Umbilical cord (tissue), 2 donors: ENCODE data around the gene PCDHGB1. TPM values are rescaled to one million over a fixed set of nuclear protein-coding genes. Genes with fewer than 3 reads are reported as not detected.
"Not testable (repeated sequence)": the region's sequence is repeated elsewhere in the genome, so short reads cannot be mapped to it uniquely, and the experiment has no call there.

Source experiments
- DNase-seq: peaks from one replicate; pipeline ENCODE4 v3.0.0-alpha.2; 2015; ENCODE audit warnings: low spot score
- total RNA-seq: library from RNA; depleted of rRNA; stranded (reverse); fragments of >200 nt; gene quantifications from one replicate; pipeline ENCODE4 v1.2.3, GENCODE V29; 2014; ENCODE audit warnings: low replicate concordance; ENCODE audit not compliant: insufficient read depth

The PCDHGB1 gene
- total RNA-seq, 1 donor from 2014 or later: 1.7 TPM

DNA sequence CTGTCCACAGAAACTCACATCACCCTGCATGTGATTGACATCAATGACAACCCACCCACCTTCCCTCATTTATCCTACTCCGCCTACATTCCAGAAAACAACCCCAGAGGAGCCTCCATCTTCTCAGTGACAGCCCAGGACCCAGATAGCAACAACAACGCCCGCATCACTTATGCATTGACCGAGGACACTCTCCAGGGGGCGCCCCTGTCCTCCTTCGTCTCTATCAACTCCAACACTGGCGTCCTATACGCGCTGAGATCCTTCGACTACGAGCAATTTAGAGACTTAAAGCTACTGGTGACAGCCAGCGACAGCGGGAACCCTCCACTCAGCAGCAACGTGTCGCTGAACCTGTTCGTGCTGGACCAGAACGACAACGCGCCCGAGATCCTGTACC, 4.6 kb upstream of the PCDHGB1 start:
- no peak for DNase-seq

DNA sequence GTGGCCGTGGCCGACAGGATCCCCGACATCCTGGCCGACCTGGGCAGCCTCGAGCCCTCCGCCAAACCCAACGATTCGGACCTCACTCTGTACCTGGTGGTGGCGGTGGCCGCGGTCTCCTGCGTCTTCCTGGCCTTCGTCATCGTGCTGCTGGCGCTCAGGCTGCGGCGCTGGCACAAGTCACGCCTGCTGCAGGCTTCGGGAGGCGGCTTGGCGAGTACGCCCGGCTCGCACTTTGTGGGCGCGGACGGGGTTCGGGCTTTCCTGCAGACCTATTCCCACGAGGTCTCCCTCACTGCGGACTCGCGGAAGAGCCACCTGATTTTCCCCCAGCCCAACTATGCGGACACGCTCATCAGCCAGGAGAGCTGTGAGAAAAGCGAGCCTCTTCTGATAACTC, 3.9 kb upstream of the PCDHGB1 start:
- not testable (repeated sequence) for DNase-seq

DNA sequence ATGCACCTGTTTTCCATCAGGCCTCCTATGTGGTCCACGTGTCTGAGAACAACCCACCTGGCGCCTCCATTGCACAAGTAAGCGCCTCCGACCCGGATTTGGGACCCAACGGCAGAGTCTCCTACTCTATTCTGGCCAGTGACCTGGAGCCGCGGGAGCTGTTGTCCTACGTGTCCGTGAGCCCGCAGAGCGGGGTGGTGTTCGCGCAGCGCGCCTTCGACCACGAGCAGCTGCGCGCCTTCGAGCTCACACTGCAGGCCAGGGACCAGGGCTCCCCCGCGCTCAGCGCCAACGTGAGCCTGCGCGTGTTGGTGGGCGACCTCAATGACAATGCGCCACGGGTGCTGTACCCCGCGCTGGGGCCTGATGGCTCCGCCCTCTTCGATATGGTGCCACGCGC, 1.7 kb downstream of the PCDHGB1 start:
- DNase-seq: no peak

DNA sequence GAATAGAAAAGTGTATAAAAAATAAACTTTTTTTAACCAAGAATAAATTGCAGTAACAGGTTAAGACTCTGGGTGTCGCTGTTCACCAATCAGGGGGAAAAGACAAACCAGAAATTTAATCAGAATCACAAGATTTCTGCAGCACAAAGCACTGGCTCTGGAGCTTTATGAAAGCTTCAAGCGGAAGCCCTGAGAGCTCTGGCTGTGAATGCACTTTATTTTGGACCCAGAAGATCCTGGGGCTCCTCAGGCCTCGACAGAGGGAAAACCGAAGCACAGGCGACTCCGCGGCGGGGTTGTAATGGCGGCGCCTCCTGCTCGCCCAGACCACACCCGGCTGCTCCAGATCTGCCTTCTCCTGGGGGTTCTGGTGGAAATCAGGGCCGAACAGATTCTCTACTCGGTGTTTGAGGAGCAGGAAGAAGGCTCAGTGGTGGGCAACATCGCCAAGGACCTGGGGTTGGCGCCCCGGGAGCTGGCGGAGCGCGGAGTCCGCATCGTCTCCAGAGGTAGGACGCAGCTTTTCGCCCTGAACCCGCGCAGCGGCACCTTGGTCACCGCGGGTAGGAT, 5.1 kb downstream of the PCDHGB1 start, which contains the start of gene PCDHGA4:
PCDHGA4 (plus strand) TSS at position 122 of the 570 bp plus-strand sequence; CDS start at position 209, 87 bp downstream.
- DNase-seq: no peak

DNA sequence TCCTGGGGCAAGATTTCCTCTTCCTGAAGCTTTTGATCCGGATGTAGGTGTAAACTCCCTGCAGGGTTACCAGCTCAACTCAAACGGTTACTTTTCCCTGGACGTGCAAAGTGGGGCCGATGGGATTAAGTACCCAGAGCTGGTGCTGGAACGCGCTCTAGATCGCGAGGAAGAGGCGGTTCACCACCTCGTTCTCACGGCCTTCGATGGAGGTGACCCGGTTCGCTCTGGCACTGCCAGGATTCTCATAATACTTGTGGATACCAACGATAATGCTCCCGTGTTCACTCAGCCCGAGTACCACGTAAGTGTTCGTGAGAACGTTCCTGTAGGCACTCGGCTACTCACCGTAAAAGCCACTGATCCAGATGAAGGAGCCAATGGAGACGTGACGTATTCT, 5.7 kb downstream of the PCDHGB1 start:
- DNase-seq: no peak

DNA sequence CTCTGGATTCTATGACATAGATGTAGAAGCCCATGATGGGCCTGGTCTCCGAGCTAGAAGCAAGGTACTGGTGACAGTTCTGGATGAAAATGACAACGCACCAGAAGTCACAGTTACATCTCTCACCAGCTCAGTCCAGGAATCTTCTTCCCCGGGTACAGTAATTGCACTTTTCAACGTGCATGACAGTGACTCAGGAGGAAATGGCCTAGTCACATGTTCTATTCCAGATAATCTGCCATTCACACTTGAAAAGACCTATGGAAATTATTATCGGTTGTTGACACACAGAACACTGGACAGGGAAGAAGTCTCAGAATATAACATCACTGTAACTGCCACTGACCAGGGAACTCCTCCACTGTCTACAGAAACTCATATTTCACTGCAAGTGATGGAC, 6.2 kb downstream of the PCDHGB1 start:
- DNase-seq: no peak

DNA sequence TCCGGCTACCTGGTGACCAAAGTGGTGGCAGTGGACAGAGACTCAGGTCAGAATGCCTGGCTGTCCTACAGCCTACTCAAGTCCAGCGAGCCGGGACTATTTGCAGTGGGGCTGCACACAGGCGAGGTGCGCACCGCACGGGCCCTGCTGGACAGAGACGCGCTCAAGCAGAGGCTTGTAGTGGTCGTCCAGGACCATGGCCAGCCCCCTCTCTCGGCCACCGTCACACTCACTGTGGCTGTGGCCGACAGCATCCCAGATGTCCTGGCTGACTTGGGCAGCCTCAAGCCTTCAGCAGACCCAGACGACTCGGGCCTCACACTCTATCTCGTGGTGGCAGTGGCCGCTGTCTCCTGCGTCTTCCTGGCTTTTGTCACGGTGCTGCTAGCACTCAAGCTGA, 7.1 kb downstream of the PCDHGB1 start:
- no peak for DNase-seq

DNA sequence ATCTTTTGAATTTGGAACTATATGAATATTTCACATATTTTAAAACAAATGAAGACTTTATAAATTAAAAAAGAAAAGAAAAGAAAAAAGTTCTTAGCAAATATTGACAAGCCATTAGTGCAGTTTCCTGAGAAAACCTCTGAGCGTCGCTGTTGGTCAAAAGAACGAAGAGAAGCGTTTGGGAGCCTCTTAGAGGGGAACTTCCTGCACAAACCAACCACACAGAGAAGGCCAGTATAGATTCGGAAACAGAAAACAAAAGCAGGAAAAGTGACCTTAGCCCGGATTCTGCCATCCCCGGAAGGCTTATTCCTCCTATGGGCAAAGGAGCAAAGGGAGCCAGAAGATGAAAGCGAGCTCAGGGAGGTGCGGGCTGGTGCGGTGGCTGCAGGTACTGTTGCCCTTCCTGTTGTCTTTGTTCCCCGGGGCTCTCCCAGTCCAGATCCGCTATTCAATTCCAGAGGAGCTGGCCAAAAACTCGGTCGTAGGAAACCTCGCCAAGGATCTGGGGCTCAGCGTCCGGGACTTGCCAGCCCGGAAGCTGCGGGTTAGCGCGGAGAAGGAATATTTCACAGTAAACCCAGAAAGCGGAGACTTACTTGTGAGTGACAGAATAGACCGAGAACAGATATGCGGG, 10.0 kb downstream of the PCDHGB1 start, which contains the start of gene PCDHGB2:
PCDHGB2 (plus strand) TSS at position 205 of the 637 bp plus-strand sequence; CDS start at position 347, 142 bp downstream.
- DNase-seq: no peak

DNA sequence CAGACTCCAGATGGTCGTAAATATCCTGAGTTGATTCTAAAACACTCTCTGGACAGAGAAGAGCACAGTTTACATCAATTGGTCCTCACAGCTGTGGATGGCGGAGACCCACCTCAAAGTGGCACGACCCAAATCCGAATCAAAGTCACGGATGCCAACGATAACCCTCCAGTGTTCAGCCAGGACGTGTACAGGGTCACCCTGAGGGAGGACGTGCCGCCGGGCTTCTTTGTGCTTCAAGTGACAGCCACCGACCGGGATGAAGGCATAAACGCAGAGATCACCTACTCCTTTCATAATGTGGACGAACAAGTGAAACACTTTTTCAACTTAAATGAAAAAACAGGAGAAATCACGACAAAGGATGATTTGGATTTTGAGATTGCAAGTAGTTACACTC, 10.8 kb downstream of the PCDHGB1 start:
- DNase-seq: no peak

DNA sequence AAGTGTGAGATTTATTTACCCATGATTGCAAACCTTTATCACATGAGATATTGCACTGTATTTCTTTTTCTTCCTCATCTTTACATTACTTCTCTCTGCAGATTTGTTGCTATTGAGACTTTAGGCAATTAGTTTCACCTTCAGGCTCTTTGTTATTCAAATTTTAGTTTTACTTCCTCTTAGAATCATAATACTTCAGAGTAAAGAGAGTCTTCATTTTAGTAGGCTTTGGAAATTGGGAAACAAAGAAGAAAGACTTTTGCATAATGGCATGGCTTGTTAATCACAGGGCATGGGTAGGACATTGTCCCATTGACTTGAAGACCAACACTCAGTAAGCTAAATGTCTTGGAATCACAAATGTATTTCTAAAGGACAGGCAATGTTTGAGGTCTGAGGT, 12.8 kb downstream of the PCDHGB1 start:
- no peak for DNase-seq

DNA sequence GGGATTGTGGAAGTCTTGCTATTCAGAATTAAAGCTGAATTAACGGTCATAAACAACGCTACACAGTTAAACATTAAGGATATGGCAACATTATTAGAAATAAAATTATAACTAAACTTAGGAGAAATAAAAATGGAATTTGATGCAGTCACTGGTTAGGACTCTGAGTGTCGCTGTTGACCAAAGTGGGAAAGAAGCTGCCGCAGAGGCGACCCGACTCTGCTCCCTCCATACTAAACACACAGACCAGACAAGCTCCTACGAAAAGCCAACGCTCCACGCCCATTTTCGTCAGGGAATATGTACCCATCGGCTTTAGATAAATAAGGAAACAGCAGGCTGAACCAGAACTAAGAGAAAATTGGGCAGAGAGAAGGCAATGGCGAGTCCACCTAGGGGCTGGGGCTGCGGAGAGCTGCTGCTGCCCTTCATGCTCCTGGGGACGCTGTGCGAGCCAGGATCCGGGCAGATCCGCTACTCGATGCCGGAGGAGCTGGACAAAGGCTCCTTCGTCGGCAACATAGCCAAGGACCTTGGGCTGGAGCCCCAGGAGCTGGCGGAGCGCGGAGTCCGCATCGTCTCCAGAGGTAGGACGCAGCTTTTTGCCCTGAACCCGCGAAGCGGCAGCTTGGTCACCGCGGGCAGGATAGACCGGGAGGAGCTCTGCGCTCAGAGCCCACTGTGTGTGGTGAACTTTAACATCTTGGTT, 14.2 kb downstream of the PCDHGB1 start, which contains the start of gene PCDHGA5:
PCDHGA5 (plus strand) TSS at position 211 of the 709 bp plus-strand sequence; CDS start at position 380, 169 bp downstream.
- no peak for DNase-seq

DNA sequence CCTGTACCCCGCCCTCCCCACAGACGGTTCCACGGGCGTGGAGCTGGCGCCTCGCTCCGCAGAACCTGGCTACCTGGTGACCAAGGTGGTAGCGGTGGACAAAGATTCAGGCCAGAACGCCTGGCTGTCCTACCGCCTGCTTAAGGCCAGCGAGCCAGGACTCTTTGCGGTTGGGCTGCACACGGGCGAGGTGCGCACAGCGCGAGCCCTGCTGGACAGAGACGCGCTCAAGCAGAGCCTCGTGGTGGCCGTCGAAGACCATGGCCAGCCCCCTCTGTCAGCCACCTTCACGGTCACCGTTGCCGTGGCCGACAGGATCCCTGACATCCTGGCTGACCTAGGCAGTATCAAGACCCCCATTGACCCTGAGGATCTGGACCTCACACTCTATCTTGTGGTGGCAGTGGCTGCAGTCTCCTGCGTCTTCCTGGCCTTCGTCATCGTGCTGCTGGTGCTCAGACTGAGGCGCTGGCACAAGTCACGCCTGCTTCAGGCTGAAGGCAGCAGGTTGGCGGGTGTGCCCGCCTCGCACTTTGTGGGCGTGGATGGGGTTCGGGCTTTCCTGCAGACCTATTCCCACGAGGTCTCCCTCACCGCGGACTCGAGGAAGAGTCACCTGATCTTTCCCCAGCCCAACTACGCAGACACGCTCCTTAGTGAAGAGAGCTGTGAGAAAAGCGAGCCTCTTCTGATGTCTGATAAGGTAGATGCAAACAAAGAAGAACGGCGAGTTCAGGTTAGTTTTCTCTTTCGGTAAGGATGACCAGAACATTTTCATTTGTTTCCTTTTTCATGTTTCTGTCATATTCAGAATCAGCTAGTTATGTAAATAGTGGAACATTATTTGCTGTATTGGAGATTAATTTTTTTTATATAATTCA, 16.4 kb downstream of the PCDHGB1 start:
- no peak for DNase-seq

DNA sequence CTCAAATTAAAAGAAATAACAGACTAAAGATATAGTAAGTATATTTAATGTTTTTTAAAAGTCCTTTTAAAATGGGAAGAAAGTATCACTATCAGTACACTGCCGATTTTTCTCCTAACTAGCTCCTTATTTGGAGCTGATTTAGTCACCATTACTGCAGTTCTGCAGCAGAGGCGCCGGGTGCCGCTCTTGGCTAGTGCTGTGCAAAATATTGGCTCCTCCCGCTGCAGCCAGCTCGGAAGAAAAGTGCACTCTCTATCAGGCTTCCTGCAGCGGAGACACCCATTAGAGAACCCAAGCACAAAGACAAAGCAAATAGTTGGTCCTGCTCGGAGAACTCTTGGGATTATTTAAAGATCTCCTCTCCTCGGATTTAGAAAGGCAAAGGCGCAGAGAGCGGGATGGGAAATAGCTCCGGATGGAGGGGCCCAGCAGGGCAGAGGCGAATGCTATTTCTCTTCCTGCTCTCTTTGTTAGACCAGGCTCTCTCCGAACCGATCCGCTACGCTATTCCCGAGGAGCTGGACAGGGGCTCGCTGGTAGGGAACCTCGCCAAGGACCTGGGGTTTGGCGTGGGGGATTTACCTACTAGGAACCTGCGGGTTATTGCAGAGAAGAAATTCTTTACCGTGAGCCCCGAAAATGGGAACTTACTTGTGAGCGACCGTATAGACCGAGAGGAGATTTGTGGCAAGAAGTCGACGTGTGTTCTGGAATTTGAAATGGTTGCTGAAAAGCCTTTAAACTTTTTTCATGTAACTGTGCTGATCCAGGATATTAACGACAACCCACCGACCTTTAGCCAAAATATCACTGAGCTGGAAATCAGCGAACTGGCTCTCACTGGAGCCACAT, 20.3 kb downstream of the PCDHGB1 start, which contains the start of gene PCDHGB3:
PCDHGB3 (plus strand) TSS at position 249 of the 855 bp plus-strand sequence; CDS start at position 402, 153 bp downstream.
- DNase-seq: no peak

DNA sequence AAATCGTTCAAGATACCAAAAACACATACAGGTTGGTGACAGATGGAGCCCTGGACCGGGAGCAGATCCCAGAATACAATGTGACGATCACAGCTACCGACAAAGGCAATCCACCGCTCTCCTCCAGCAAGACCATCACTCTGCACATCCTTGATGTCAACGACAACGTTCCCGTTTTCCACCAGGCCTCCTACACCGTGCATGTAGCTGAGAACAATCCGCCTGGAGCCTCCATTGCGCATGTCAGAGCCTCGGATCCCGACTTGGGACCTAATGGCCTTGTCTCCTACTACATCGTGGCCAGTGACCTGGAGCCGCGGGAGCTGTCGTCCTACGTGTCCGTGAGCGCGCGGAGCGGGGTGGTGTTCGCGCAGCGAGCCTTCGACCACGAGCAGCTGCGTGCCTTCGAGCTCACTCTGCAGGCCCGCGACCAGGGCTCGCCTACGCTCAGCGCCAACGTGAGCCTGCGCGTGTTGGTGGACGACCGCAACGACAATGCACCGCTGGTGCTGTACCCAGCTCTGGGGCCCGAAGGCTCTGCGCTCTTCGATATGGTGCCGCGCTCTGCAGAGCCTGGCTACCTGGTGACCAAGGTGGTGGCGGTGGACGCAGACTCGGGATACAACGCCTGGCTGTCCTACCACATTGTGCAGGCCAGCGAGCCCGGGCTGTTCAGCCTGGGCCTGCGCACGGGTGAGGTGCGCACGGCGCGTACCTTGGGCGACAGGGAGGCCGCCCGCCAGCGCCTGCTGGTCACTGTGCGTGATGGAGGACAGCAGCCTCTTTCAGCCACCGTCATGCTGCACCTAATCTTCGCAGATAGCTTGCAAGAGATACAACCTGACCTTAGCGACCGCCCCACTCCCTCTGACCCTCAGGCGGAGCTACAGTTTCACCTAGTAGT, 21.9 kb downstream of the PCDHGB1 start:
- no peak for DNase-seq

DNA sequence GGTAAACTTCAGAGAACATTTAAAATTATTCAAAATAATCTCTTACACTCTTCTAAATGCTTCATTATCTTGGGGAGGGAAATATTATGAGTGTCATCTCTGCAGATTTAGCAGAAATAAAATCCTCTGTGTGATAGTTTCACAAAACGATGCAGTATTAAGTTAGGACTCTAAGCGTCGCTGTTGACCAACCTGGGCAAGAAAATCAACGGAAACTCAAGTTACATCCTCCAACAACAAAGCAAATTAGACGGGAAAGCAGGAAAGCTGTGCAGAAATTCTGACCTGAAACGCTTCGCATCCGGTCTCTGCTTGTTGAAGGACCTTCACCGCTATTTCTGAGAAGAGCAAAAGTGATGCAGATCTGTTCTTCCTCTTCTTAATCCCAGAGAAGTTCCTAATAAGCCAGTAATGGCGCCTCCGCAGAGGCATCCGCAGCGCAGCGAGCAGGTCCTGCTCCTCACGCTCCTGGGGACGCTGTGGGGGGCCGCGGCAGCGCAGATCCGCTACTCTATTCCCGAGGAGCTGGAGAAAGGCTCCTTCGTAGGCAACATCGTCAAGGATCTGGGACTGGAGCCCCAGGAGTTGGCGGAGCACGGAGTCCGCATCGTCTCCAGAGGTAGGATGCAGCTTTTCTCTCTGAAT, 23.9 kb downstream of the PCDHGB1 start, which contains the start of gene PCDHGA6:
PCDHGA6 (plus strand) TSS at position 219 of the 645 bp plus-strand sequence; CDS start at position 412, 193 bp downstream.
- DNase-seq: peak; percentile 7

DNA sequence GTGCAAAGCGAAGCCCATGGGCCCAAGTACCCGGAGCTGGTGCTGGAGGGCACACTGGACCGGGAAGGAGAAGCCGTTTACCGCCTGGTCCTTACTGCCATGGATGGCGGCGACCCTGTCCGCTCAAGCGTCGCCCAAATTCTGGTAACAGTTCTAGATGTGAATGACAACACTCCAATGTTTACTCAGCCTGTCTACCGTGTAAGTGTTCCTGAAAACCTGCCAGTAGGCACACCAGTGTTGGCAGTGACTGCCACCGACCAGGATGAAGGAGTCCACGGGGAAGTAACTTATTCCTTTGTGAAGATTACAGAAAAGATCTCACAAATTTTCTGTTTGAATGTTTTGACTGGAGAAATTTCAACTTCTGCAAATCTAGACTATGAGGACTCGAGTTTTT, 24.7 kb downstream of the PCDHGB1 start:
- DNase-seq: no peak

DNA sequence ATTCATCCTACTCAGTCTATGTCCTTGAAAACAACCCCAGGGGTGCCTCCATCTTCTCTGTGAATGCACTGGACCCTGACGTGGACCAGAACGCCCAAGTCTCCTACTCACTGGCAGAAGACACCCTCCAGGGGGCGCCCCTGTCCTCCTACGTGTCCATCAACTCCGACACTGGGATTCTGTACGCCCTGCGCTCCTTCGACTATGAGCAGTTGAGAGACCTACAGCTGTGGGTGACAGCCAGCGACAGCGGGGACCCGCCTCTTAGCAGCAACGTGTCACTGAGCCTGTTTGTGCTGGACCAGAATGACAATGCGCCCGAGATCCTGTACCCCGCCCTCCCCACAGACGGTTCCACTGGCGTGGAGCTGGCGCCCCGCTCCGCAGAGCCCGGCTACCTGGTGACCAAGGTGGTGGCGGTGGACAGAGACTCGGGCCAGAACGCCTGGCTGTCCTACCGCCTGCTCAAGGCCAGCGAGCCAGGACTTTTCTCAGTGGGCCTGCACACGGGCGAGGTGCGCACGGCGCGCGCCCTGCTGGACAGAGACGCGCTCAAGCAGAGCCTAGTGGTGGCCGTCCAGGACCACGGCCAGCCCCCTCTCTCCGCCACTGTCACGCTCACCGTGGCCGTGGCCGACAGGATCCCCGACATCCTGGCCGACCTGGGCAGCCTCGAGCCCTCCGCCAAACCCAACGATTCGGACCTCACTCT, 25.7 kb downstream of the PCDHGB1 start:
- DNase-seq: not testable (repeated sequence)
